SU-DHL-6 (cell line): ENCODE measurements around the gene ARL2.

Experiments
- EZH2phosphoT487 ChIP-seq: fragments of 200-600 bp; sonication (generic), shearing (Covaris generic); conservative IDR thresholded peaks from 2 replicates; pipeline ENCODE4 v1.6.1; 2018; ENCODE audit warnings: mild to moderate bottlenecking, antibody characterized with exemption, low read length, moderate library complexity, mixed read lengths
- TF ChIP-seq, protein P1 (sequence below): fragments of 200-600 bp; sonication (generic); IDR thresholded peaks from one replicate; pipeline ENCODE4 v1.5.1; 2017; ENCODE audit warnings: antibody characterized with exemption, mild to moderate bottlenecking, low read length, moderate library complexity; ENCODE audit not compliant: insufficient read depth, poor library complexity, severe bottlenecking

DNA sequence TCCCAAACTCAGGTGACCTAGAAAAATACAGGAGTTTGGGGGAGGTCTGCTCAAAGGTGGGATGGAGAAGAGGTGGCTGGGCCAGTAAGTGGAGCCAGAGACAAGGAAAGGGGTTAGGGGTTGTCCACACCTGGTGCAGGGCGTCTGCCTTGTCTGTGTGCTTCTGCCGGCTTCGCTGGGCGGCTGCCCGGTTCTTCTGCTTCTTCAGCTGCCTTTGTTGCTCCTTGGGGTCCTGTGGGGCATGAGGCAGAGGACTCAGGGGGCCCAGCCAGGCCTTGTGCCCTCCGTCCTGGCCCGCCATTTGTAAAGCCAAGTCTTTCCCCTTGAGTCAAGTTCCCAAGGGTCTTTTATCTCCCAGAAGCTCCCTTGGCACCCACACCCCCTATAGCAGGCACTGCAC is 19.6 kb upstream of the ARL2 start:
- TF ChIP-seq, protein P1, sequence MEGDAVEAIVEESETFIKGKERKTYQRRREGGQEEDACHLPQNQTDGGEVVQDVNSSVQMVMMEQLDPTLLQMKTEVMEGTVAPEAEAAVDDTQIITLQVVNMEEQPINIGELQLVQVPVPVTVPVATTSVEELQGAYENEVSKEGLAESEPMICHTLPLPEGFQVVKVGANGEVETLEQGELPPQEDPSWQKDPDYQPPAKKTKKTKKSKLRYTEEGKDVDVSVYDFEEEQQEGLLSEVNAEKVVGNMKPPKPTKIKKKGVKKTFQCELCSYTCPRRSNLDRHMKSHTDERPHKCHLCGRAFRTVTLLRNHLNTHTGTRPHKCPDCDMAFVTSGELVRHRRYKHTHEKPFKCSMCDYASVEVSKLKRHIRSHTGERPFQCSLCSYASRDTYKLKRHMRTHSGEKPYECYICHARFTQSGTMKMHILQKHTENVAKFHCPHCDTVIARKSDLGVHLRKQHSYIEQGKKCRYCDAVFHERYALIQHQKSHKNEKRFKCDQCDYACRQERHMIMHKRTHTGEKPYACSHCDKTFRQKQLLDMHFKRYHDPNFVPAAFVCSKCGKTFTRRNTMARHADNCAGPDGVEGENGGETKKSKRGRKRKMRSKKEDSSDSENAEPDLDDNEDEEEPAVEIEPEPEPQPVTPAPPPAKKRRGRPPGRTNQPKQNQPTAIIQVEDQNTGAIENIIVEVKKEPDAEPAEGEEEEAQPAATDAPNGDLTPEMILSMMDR: no peak
- TF ChIP-seq EZH2phosphoT487: no peak
